GOT3 (cell line): Measurements from ENCODE around the gene CBX8.

Experiments used
- DNase-seq: peaks from one replicate; lab custom pipeline; 2025; ENCODE audit warnings: mixed read lengths; lab: John Stamatoyannopoulos, UW

Gene CBX8

DNA sequence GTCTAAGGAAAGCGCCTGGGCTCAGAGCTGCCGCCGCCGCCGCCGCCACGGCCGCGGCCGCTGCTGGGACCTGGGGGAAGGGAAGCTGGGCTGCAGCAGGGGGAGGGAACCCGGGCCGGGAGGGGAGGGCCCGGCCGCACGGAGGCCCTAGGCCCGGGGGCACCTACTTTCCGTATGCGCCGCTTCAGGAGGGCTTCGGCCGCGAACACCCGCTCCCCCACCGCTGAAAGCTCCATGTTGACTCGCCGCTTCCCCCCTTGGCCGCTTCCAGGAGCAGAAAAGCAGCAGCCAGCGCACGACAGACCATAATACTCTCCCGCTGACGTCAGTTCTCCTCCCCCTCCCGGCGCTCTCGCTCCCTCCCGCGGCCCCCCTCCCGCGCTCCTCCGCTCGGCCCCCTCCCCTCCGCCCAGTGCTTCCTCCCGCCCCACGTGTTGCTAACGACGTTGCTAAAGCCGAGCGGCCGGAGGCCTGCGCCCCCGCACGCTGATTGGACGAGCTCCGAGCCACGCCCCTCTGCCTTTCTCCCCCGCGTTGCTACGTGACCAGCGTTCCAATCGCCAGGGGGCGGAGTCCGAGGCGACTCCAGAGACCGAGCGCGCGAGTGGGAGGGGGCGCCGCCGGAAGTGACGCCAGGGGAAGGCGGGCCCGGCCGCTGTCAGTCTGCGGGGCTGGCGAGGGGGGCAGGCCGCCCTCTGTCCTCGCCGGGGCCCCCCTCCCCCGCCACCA is at the start of gene CBX8:
CBX8 (minus strand) TSS at position 315 of the 729 bp plus-strand sequence; CDS start at position 236, 79 bp downstream.
- peak; percentile 96 for DNase-seq

DNA sequence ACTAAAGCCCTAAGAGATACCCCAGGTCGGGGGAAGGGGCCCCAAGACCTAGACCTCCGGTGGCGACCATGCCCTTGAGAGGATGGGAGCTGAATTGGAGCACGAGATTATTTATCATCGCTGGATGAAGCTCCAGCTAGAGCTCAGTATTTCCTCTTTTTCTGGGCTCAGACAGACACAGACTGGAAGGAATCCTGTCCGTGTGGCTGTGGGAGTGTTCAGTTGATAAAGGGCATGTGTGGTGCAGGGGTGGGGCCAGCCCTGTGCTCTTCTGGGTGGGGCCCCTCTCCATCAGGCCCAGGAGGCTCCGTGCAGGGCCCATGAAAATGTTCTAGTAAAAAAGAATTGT is 48.7 kb upstream of the CBX8 start:
- no peak for DNase-seq

DNA sequence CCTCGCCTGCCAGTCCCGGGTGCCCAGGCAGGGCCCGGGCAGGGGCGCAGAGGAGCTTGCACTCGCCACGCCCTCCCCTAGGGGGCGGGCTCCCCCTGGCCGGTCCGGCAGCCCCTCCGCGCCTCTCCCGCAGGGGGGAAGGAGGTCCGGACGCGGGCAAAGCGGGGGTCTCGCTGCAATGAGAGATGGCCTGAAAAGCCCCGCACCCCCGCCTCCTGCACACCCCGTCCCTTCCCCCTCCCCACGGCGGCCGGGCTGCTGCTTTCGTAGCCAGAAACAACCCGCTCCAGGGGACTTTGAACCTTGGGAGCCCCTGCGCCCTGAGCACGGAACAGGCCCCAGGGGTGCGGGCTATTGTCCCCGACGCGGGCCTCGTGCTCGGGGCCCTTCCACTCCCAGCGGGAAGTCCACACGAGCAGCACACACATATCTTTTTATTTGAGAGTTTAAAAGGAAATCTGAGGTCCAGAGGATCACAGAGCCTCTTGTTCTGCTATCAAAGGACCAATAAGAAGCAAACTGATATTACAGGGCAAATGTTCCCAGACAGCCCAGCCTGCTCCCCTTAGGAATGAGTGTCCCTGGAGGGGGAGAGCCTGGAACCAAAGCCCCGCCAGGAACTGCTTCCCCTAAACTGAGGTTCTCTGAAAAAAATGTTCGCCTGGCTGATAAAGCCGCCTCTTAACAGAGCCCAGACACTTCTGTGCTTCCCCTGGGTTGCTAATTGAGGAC is 48.2 kb upstream of the CBX8 start:
- DNase-seq: no peak

DNA sequence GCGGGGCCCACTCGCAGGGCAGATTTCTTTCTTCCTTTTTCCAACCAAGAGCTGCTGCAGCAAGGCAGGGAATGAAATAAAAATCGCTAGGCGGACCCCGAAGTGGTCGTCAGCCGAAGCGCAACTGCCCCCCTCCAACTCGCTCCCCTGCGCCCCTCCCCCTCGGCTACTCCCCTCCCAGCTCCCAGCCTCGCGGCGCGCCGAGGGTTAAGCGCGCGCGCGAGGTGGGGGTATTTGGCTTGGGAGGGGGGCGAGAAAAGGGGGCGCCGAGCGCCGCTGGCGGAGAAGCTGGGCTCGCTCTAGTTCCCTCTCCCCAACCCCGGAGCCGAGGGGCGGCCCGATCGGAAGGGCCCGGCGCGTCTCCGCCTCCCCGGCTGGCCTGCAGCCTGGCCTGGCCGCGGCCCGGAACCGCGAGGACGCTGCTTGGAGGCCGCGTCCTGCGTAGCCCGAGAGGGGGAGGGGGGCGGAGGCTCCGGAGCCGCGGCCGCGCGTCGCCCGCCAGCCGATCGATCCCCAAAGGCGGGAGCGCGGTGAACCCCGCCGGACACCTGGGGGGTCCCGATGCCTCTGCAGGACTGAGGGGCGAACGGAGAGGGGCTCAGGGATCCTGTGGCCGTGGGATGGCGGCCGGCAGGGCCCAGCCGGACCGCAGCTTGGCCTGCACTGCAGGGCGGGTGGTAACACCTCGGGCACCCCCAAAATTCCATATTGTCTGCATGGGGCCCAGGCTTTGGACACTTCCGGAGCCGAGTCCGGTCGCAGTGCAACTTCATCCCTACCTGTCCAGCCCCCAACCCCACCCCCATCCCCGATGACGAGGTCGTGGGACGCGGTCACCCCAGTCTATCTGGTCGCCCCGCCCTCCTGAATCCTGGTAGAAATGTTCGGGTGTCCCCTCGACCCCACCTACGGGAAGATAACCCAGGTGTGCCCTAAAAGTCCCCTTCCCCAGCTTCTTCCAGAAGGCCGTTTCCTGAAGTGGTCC is 47.2 kb upstream of the CBX8 start:
- no peak for DNase-seq

DNA sequence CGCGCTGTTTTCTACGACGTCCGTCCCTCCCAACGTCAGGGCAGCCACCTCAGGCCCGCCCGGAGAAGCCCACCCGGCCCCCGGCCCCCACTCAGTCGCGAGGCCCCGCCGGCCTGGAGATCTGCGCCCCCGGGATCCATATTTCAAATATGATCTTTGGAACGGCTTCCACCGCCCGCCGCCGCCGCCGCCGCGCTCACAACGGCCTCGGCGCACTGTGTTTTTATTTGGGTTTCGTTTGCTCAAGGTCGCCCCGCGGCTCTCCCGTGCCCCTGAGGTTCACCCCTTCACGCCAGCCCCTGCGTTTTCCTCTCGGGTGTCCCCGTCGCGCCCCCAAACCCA is 46.6 kb upstream of the CBX8 start:
- DNase-seq: no peak

DNA sequence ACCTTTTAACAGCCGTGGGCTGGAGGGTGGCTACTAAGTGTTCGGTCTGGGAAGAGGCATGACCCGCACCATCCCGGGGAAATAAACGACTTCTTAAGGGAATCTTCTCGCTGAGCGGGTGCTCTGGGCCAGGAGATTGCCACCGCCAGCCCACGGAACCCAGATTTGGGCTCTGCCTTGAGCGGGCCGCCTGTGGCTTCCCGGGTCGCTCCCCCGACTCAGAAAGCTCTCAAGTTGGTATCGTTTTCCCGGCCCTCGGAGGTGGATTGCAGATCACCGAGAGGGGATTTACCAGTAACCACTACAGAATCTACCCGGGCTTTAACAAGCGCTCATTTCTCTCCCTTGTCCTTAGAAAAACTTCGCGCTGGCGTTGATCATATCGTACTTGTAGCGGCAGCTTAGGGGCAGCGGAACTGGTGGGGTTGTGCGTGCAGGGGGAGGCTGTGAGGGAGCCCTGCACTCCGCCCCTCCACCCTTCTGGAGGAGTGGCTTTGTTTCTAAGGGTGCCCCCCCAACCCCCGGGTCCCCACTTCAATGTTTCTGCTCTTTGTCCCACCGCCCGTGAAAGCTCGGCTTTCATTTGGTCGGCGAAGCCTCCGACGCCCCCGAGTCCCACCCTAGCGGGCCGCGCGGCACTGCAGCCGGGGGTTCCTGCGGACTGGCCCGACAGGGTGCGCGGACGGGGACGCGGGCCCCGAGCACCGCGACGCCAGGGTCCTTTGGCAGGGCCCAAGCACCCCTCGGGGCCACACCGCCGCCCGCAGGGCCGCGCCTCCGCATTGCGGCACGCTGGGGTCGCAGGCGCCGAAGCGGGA is 46.0 kb upstream of the CBX8 start:
- no peak for DNase-seq

DNA sequence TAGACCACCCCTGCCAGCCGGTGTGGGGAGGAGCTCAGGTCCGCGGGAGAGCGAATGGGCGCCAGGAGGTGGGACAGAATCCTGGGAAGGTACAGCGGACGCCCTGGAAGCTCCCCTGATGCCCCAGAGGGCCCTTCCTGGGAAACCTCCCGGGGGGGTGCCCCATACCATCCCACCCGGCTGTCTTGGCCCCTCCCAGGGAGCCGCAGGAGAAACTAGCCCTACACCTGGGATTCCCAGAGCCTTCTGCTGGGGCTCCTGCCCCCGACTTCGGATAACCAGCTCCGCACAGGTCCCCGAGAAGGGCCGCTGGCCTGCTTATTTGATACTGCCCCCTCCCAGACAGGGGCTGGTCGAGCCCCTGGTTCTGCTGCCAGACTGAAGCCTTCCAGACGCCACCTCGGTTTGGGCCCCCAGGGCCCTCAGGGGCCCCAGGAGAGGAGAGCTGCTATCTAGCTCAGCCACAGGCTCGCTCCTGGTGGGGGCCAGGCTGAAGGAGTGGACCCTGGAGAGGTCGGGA is 45.3 kb upstream of the CBX8 start:
- no peak for DNase-seq

DNA sequence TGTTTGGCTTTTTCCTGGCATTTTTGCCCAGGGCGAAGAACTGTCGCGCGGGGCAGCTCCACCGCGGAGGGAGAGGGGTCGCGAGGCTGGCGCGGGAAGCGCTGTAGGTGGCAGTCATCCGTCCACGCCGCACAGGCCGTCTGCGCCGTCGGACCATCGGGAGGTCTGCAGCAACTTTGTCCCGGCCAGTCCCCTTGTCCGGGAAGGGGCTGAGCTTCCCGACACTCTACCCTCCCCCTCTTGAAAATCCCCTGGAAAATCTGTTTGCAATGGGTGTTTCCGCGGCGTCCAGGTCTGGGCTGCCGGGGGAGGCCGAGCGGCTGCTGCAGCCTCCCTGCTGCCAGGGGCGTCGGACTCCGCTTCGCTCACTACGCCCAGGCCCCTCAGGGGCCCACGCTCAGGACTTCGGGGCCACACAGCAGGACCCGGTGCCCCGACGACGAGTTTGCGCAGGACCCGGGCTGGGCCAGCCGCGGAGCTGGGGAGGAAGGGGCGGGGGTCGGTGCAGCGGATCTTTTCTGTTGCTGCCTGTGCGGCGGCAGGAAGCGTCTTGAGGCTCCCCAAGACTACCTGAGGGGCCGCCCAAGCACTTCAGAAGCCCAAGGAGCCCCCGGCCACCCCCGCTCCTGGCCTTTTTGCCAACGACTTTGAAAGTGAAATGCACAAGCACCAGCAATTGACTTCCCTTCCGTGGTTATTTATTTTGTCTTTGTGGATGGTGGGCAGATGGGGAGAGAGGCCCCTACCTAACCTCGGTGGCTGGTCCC is 44.7 kb upstream of the CBX8 start:
- no peak for DNase-seq

DNA sequence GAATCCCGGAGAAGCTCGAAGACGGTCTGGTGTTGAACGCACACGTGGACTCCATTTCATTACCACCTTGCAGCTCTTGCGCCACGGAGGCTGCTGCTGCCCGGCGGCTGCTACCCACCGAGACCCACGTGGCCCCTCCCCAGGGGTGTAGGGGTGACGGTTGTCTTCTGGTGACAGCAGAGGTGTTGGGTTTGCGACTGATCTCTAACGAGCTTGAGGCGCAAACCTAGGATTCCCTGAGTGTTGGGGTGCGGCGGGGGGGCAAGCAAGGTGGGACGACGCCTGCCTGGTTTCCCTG is 44.1 kb upstream of the CBX8 start:
- DNase-seq: no peak

DNA sequence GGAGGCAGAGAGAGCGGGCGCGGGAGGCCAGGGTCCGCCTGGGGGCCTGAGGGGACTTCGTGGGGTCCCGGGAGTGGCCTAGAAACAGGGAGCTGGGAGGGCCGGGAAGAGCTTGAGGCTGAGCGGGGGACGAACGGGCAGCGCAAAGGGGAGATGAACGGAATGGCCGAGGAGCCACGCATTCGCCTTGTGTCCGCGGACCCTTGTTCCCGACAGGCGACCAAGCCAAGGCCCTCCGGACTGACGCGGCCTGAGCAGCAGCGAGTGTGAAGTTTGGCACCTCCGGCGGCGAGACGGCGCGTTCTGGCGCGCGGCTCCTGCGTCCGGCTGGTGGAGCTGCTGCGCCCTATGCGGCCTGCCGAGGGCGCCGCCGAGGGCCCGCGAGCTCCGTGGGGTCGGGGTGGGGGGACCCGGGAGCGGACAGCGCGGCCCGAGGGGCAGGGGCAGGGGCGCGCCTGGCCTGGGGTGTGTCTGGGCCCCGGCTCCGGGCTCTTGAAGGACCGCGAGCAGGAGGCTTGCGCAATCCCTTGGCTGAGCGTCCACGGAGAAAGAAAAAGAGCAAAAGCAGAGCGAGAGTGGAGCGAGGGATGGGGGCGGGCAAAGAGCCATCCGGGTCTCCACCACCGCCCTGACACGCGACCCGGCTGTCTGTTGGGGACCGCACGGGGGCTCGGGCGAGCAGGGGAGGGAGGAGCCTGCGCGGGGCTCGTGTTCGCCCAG is 43.6 kb upstream of the CBX8 start:
- no peak for DNase-seq

DNA sequence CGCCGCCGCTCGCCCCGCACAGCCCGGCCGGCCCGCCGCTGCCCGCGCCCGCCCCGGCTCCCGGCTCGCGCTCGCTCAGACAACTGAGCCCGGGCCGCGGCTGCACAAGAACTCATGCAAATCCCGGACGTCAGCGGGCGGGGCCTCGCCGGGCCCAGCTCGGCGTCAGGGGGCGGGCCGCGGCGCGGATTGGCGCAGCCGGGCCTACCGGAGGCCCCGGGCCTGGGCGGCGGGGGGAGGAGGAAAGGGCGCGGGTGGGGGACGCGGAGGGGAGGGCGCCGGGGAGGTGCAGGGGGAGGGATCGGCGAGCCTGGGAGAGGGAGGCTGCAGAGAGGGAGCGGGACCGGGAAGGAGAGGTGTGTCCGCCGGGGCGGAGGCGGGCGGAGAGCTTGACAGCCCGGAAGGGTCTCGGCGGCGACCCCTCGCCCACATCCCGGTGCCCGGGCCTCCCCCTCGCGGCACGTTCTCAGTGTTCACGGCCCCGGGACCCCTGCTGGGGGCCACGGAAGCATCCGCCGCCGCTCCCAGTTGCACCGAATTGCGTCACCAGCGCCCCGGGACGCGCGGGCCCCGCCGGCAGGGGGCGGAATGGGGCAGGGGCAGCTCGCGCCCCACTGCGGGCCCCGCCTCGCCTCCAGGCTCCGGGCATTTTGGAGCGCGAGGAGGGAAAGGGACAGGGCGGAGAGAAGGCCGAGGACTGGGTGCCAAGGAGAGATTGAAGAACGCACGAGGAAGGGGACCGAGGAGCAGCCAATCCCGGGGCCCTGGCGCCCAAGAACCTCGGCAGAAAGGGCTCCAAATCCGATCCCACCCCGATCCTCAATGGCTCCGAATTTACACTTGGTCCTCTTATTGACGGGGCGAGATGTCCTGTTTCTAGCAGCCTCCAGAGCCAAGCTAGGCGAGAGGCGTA is 42.7 kb upstream of the CBX8 start, which contains the start of gene CBX4:
CBX4 (minus strand) TSS at position 85 of the 913 bp plus-strand sequence. CDS start 189 bp downstream, outside the sequence.
- DNase-seq: peak; percentile 76

DNA sequence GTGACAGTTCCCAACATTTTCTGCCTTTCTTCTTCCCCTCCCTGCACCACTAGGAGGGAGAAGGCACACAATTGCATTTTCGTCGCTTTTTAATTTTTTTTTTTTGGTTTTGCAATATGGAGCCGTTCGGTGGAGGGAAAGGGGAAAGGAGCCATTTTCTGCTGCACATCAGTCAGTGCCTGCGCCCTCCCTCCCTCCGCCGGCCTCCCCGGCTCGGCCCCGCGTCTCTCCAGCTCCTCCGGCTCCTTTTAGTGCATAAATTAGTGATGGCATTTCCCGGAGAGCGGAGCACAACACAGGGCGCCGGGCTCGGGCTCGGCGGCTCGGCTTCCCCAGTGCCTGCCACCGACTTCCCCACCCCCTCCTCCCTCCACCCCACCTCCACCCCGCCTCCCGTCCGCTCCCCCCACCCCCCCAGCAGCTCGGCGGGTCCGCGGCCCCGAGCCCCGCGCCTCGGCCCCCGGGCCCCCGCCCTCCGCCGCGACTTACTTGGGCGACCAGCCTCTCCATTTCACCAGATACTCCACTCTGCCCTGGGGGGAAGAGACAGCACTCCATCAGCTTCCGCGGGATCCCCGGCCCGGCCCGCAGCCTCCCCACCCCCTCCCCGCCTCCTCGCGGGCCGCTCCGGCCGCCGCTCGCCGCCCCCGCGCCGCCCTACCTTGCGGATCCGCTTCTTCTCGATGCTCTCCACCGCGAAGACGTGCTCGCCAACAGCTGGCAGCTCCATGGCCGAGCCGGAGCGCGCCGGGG is 41.8 kb upstream of the CBX8 start:
- DNase-seq: no peak

DNA sequence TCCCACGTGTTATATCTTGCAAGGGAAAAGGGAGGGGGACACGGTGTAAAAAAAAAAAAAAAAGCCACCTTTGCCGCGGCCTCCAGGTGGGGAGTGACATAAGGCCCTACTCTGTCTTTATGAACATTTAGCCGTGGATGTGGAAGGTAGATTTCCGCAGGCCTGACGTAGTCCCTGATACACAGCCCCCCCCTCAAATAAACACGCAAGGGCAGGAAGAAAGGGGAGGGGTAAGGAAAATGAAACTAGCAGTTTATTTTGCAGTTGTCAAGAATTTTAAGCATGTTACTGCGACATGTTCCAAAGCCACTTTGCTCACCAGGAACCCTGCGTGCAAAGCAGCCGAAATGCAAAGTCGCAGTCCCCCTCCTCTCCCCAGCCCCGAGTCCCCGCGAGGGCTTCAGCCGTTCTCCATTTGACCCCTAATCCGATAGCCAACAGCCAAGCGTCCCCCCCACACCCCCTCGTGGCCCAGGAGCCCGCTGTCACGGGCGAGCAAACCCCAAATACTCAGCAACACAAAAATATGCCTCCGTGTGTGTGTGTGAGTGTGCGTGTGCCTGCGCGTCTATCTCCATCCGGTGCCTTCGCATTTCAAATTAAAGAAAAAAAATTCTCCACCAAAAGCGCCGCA is 41.1 kb upstream of the CBX8 start:
- no peak for DNase-seq

DNA sequence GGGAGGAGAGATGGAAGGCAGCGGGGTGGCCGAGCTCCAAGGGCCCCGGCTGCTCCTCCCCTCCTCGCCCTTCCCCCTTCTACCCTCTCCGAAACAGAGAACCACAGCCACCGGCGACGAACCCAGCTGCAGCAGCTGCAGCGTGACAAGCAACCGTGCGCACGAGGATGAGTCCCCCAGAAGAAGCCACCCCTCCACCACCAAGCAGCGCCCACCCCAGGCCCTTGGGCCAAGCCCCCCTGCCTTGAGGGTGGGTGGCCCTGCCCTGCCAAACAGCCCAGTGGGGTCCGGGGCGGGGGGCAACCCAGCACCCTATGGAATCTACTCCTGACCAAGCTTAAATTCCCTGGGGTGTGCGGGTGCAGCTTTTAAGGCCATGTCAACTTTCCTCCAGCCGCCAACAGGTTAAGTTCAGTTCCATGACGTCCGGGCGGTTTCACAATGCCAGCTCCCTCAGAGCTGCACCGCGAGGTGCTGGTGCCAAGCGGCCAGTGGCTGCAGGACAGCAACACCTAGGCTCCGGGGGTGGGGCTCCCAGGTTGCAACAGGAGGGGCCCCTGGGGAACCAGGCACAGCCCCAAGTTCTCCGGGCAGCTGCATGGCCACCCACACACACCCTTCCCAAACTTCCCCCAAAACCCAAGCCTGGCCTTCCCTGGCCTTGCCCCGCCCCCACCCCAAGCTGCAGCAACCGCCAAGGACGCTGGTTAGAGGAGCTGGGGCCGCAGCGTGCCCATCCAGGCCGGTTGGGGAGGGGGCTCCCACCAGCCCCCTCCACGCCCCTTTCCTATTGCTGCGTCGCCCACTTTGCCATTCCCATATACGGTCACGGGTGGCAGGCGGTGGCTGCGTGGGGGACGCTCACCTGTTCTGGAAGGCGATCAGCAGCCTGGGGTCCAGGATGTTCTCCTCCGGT is 40.4 kb upstream of the CBX8 start:
- no peak for DNase-seq

DNA sequence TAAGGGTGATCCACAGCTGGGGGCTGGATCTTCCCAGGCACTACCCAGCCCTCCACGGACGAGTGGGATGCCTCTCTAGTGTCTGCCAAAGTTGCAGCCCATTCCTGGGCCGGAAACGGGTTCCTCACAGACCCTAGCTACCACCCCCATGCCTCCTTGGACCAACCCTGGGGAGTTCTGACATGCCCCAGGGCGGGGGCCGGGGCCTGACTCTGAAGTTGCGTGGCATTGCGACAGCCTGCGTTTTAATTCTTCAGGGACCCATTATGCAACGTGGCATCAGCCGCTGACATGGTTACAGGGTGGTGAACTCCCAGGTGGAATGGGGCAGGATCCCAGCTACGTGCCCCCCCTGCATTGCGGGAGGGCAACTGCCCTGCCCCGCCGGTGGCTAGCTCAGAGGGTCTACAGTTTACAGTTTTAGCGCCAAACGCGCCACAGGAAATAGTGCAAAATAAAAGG is 39.7 kb upstream of the CBX8 start:
- no peak for DNase-seq

DNA sequence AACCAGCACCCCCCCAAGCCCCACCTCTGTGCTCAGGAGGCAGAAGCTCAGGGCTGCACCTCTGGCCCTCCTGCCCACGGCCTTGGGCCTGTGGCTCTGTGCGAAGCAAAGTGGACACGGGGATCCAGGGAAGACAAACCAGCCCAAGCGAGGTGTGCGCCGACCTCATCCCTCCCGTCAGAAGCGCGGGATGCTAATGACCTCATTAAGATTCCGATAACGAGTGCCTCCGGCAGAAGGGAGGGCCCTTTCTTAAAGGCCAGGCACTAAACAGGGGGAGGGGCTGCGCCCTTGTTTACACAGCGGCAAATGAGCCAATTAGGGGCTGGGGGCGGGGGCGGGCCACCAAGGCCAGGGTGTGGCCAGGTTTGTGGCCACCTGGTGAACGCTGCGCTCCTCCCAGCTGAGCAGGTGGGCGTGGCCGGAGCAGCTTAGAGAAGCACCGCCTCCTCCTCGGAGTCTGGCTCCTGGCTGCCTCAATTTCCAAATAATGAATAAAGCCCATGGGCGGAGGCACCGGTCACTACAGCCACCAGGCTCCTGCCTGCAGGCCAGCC is 39.2 kb upstream of the CBX8 start:
- DNase-seq: no peak
